Karpas-422 (cell line): Measurements from ENCODE around the gene PLAAT4. TPM values are rescaled to one million over a fixed set of nuclear protein-coding genes. Genes with fewer than 3 reads are reported as not detected.
"Not testable (repeated sequence)": the region's sequence is repeated elsewhere in the genome, so short reads cannot be mapped to it uniquely, and the experiment has no call there.

Experiments used
- DNase-seq: peaks from one replicate; pipeline ENCODE4 v3.0.0-alpha.2; 2015
- H2AFZ ChIP-seq: fragments of 200-600 bp; sonication (generic); 2 replicates; pipeline ENCODE4 v1.6.1; 2014; ENCODE audit warnings: antibody characterized with exemption, low read length, mixed read lengths
- H3K27ac ChIP-seq: fragments of 200-600 bp; sonication (generic); 2 replicates; pipeline ENCODE4 v1.5.1; 2014; ENCODE audit warnings: mild to moderate bottlenecking, low read length, moderate library complexity
- H3K27me3 ChIP-seq: fragments of 200-600 bp; sonication (generic); 2 replicates; pipeline ENCODE4 v1.6.1; 2014; ENCODE audit warnings: low read length, mixed read lengths
- H3K36me3 ChIP-seq: fragments of 200-600 bp; sonication (generic); 2 replicates; pipeline ENCODE4 v1.6.1; 2014; ENCODE audit warnings: low read length, mixed read lengths; ENCODE audit not compliant: insufficient read depth
- H3K4me1 ChIP-seq: fragments of 200-600 bp; sonication (generic); 2 replicates; pipeline ENCODE4 v1.6.1; 2014; ENCODE audit warnings: mild to moderate bottlenecking, low read length, mixed read lengths
- H3K4me2 ChIP-seq: fragments of 200-600 bp; sonication (generic); 2 replicates; pipeline ENCODE4 v1.6.1; 2014; ENCODE audit warnings: low read length, low read depth, mild to moderate bottlenecking; ENCODE audit not compliant: poor library complexity, severe bottlenecking
- H3K4me3 ChIP-seq: fragments of 200-600 bp; sonication (generic); 2 replicates; pipeline ENCODE4 v1.5.1; 2014; ENCODE audit warnings: mild to moderate bottlenecking, antibody characterized with exemption, low read length, mixed read lengths
- H3K79me2 ChIP-seq: fragments of 200-600 bp; sonication (generic); 2 replicates; pipeline ENCODE4 v1.6.1; 2014; ENCODE audit warnings: mild to moderate bottlenecking, low read length, mixed read lengths
- H3K9ac ChIP-seq: fragments of 200-600 bp; sonication (generic); 2 replicates; pipeline ENCODE4 v1.6.0; 2014; ENCODE audit warnings: low read length
- H3K9me2 ChIP-seq: fragments of 200-600 bp; sonication (generic), shearing (Covaris generic); replicated peaks from 2 replicates; pipeline ENCODE4 v1.6.0; 2014; ENCODE audit warnings: mild to moderate bottlenecking, low read length, moderate library complexity; ENCODE audit not compliant: insufficient read depth
- H3K9me3 ChIP-seq: fragments of 300-700, 200-600 bp; sonication (generic); 2 replicates; pipeline ENCODE4 v1.6.1; 2014; ENCODE audit warnings: low read length, mixed read lengths
- H4K20me1 ChIP-seq: fragments of 200-600 bp; sonication (generic); 2 replicates; pipeline ENCODE4 v1.6.1; 2014; ENCODE audit warnings: mild to moderate bottlenecking, antibody characterized with exemption, low read length, low read depth; ENCODE audit not compliant: insufficient read depth
- total RNA-seq: library from RNA; depleted of rRNA; stranded (reverse); fragments of >200 nt; shearing (Covaris generic); gene quantifications from 2 replicates; pipeline ENCODE4 v1.2.3, GENCODE V29; 2014; ENCODE audit warnings: low replicate concordance

The PLAAT4 gene
- total RNA-seq, 1 experiment from 2014 or later = not detected

GRCh38 chr11:63542506-63542905, 5.9 kb downstream of the PLAAT4 start:
- not testable (repeated sequence) for H3K27me3 ChIP-seq, H4K20me1 ChIP-seq, H3K4me3 ChIP-seq, H3K9me2 ChIP-seq, H2AFZ ChIP-seq, DNase-seq, H3K36me3 ChIP-seq, H3K79me2 ChIP-seq, H3K9ac ChIP-seq, H3K9me3 ChIP-seq, H3K27ac ChIP-seq, H3K4me1 ChIP-seq, H3K4me2 ChIP-seq

- no peaks in the 10 kb centered on the region for H3K79me2 ChIP-seq
- H3K9me3 ChIP-seq = no peaks in the 10 kb centered on the region
- no peak overlapping the region for H3K9ac ChIP-seq
- peaks cover 9% of the 10 kb centered on the region for H3K4me1 ChIP-seq
- H3K27me3 ChIP-seq = no peaks in the 10 kb centered on the region
- H3K36me3 ChIP-seq = no peaks in the 10 kb centered on the region
- H2AFZ ChIP-seq = no peak overlapping the region
- H3K9me2 ChIP-seq = no peaks in the 10 kb centered on the region
- H3K4me2 ChIP-seq = no peak overlapping the region
- no peak overlapping the region for H3K27ac ChIP-seq
- H3K4me3 ChIP-seq = no peak overlapping the region
- DNase-seq = peak; percentile 47
- H4K20me1 ChIP-seq = no peaks in the 10 kb centered on the region
These were observed 7.1 kb downstream of the PLAAT4 start for GRCh38 chr11:63543711-63544110.

- Histone ChIP-seq H3K9me2 (no peaks in the 10 kb centered on the region), H4K20me1 (no peaks in the 10 kb centered on the region), H3K9me3 (no peaks in the 10 kb centered on the region), H3K4me2 (no peak overlapping the region), H3K36me3 (no peaks in the 10 kb centered on the region), H3K27ac (no peak overlapping the region), H3K79me2 (no peaks in the 10 kb centered on the region), H3K4me1 (peaks cover 9% of the 10 kb centered on the region), H2AFZ (no peak overlapping the region), H3K27me3 (no peaks in the 10 kb centered on the region), H3K9ac (no peak overlapping the region), H3K4me3 (no peak overlapping the region)
- DNase-seq = no peak
These were observed 10.5 kb downstream of the PLAAT4 start for GRCh38 chr11:63547061-63547460.

- no peaks in the 10 kb centered on the region for H3K9me3 ChIP-seq
- no peak overlapping the region for H2AFZ ChIP-seq
- H3K36me3 ChIP-seq = no peaks in the 10 kb centered on the region
- H3K27me3 ChIP-seq = no peaks in the 10 kb centered on the region
- no peaks in the 10 kb centered on the region for H3K9me2 ChIP-seq
- no peak overlapping the region for H3K4me2 ChIP-seq
- no peak overlapping the region for H3K9ac ChIP-seq
- no peak overlapping the region for H3K4me3 ChIP-seq
- no peaks in the 10 kb centered on the region for H4K20me1 ChIP-seq
- no peak for DNase-seq
- H3K4me1 ChIP-seq = peaks cover 8% of the 10 kb centered on the region
- H3K79me2 ChIP-seq = no peaks in the 10 kb centered on the region
- no peak overlapping the region for H3K27ac ChIP-seq
These were observed 11.6 kb downstream of the PLAAT4 start for GRCh38 chr11:63548178-63548577.

GRCh38 chr11:63549411-63549810, 12.8 kb downstream of the PLAAT4 start:
- no peak overlapping the region for H2AFZ ChIP-seq
- no peak overlapping the region for H3K27ac ChIP-seq
- no peaks in the 10 kb centered on the region for H4K20me1 ChIP-seq
- H3K79me2 ChIP-seq = no peaks in the 10 kb centered on the region
- no peak overlapping the region for H3K4me2 ChIP-seq
- H3K9me3 ChIP-seq = no peaks in the 10 kb centered on the region
- no peaks in the 10 kb centered on the region for H3K9me2 ChIP-seq
- H3K4me3 ChIP-seq = no peak overlapping the region
- DNase-seq = no peak
- no peaks in the 10 kb centered on the region for H3K4me1 ChIP-seq
- H3K27me3 ChIP-seq = no peaks in the 10 kb centered on the region
- H3K36me3 ChIP-seq = no peaks in the 10 kb centered on the region
- H3K9ac ChIP-seq = no peak overlapping the region

GRCh38 chr11:63550156-63550700, 13.6 kb downstream of the PLAAT4 start:
- not testable (repeated sequence) for H2AFZ ChIP-seq, H3K36me3 ChIP-seq, H3K9me3 ChIP-seq, H3K27ac ChIP-seq, H3K9ac ChIP-seq, H3K79me2 ChIP-seq, H3K4me3 ChIP-seq, H3K4me1 ChIP-seq, H3K27me3 ChIP-seq, H4K20me1 ChIP-seq, H3K9me2 ChIP-seq, DNase-seq, H3K4me2 ChIP-seq

GRCh38 chr11:63551091-63551888, 14.7 kb downstream of the PLAAT4 start:
- Histone ChIP-seq H3K36me3 (no peaks in the 10 kb centered on the region), H2AFZ (no peak overlapping the region), H3K79me2 (no peaks in the 10 kb centered on the region), H3K9me3 (no peaks in the 10 kb centered on the region), H3K9ac (no peak overlapping the region), H3K9me2 (no peaks in the 10 kb centered on the region), H3K4me1 (no peaks in the 10 kb centered on the region), H3K27me3 (no peaks in the 10 kb centered on the region), H3K4me3 (no peak overlapping the region), H4K20me1 (no peaks in the 10 kb centered on the region), H3K4me2 (no peak overlapping the region), H3K27ac (no peak overlapping the region)
- DNase-seq = no peak

- H3K9me3 ChIP-seq = no peaks in the 10 kb centered on the region
- H2AFZ ChIP-seq = no peak overlapping the region
- H3K27ac ChIP-seq = no peak overlapping the region
- DNase-seq = no peak
- no peak overlapping the region for H3K4me2 ChIP-seq
- no peaks in the 10 kb centered on the region for H3K27me3 ChIP-seq
- no peak overlapping the region for H3K9ac ChIP-seq
- no peak overlapping the region for H3K4me3 ChIP-seq
- no peaks in the 10 kb centered on the region for H3K4me1 ChIP-seq
- H3K9me2 ChIP-seq = no peaks in the 10 kb centered on the region
- no peaks in the 10 kb centered on the region for H4K20me1 ChIP-seq
- no peaks in the 10 kb centered on the region for H3K79me2 ChIP-seq
- H3K36me3 ChIP-seq = no peaks in the 10 kb centered on the region
These were observed 15.3 kb downstream of the PLAAT4 start for GRCh38 chr11:63551889-63552266.
